GM21390 (cell line): Measurements from ENCODE around the gene LATS1.
"Not testable (repeated sequence)": the region's sequence is repeated elsewhere in the genome, so short reads cannot be mapped to it uniquely, and the experiment has no call there.

ENCODE experiments used
- ATAC-seq: cut with Tn5 transposase; IDR thresholded peaks from one replicate; pipeline ENCODE4 v1.9.1; 2021; ENCODE audit not compliant: unreplicated experiment

LATS1 gene

GRCh38 chr6:149717588-149718458 is at the start of gene LATS1:
TSS of gene LATS1 (minus strand) at chr6:149718101. CDS start at chr6:149702126, 15,975 bp downstream.
- ATAC-seq = peak; percentile 83

GRCh38 chr6:149766156-149766769 is 48.4 kb upstream of the LATS1 start:
- ATAC-seq = no peak

GRCh38 chr6:149763866-149764265 is 46.0 kb upstream of the LATS1 start:
- no peak for ATAC-seq

GRCh38 chr6:149761438-149761837 is 43.5 kb upstream of the LATS1 start:
- peak; percentile 95 for ATAC-seq

- ATAC-seq = no peak
These were observed 38.3 kb upstream of the LATS1 start for GRCh38 chr6:149756261-149756636.

- ATAC-seq = peak; percentile 79
These were observed 37.7 kb upstream of the LATS1 start for GRCh38 chr6:149755300-149756260.

- ATAC-seq = no peak
These were observed 36.6 kb upstream of the LATS1 start for GRCh38 chr6:149754548-149754947.

- ATAC-seq = not testable (repeated sequence)
These were observed 35.4 kb upstream of the LATS1 start for GRCh38 chr6:149753374-149753637.

- no peak for ATAC-seq
These were observed 34.9 kb upstream of the LATS1 start for GRCh38 chr6:149752600-149753373.

- not testable (repeated sequence) for ATAC-seq
These were observed 34.0 kb upstream of the LATS1 start for GRCh38 chr6:149751920-149752319.

GRCh38 chr6:149751239-149751638 is 33.3 kb upstream of the LATS1 start:
- no peak for ATAC-seq

- ATAC-seq = peak; percentile 37
These were observed 32.3 kb upstream of the LATS1 start for GRCh38 chr6:149750136-149750609.

GRCh38 chr6:149749594-149750135 is 31.8 kb upstream of the LATS1 start, which contains the start of gene PCMT1:
TSS of gene PCMT1 (plus strand) at chr6:149749741. CDS start at chr6:149749902, 161 bp downstream.
- ATAC-seq = peak; percentile 81

- peak; percentile 2 for ATAC-seq
These were observed 31.2 kb upstream of the LATS1 start for GRCh38 chr6:149749082-149749593.

- ATAC-seq = peak; percentile 50
These were observed 28.4 kb upstream of the LATS1 start, which contains the start of gene NUP43 for GRCh38 chr6:149746147-149746946. TSS of gene NUP43 (minus strand) at chr6:149746529. CDS start at chr6:149746495, 34 bp downstream.

GRCh38 chr6:149745252-149745651 is 27.4 kb upstream of the LATS1 start:
- not testable (repeated sequence) for ATAC-seq

- ATAC-seq = no peak
These were observed 17.0 kb upstream of the LATS1 start for GRCh38 chr6:149734915-149735314.

GRCh38 chr6:149733089-149733720 is 15.3 kb upstream of the LATS1 start:
- no peak for ATAC-seq
